Hepatocyte (in vitro differentiated cells): ENCODE results near the gene ELL2. TPM values are rescaled to one million over a fixed set of nuclear protein-coding genes. Genes with fewer than 3 reads are reported as not detected.

ENCODE experiments used
- DNase-seq: peaks from one replicate; pipeline ENCODE4 v3.0.0-alpha.2; 2016; ENCODE audit warnings: low spot score
- H2AFZ ChIP-seq: fragments of 200-600 bp; sonication (generic); 2 replicates; pipeline ENCODE4 v1.6.0; 2016; ENCODE audit warnings: antibody characterized with exemption, mild to moderate bottlenecking
- H3K27ac ChIP-seq: fragments of 200-600 bp; sonication (generic); 2 replicates; pipeline ENCODE4 v1.5.1; 2016; ENCODE audit warnings: mild to moderate bottlenecking
- H3K27me3 ChIP-seq: fragments of 200-600 bp; sonication (generic); 2 replicates; pipeline ENCODE4 v1.6.1; 2016
- H3K36me3 ChIP-seq: fragments of 200-600 bp; sonication (generic); replicated peaks from 2 replicates; pipeline ENCODE4 v1.5.1; 2016; ENCODE audit warnings: low read depth; ENCODE audit not compliant: insufficient read depth
- H3K4me1 ChIP-seq: fragments of 200-600 bp; sonication (generic); 2 replicates; pipeline ENCODE4 v1.5.1; 2016; ENCODE audit warnings: mild to moderate bottlenecking, moderate library complexity; ENCODE audit not compliant: insufficient read depth
- H3K4me2 ChIP-seq: fragments of 200-600 bp; sonication (generic); 2 replicates; pipeline ENCODE4 v1.6.0; 2016
- H3K4me3 ChIP-seq: fragments of 200-600 bp; sonication (generic); 2 replicates; pipeline ENCODE4 v1.5.1; 2016; ENCODE audit warnings: mild to moderate bottlenecking
- H3K79me2 ChIP-seq: fragments of 200-600 bp; sonication (generic); 2 replicates; pipeline ENCODE4 v1.6.0; 2017; ENCODE audit warnings: mild to moderate bottlenecking
- H3K9me2 ChIP-seq: fragments of 200-600 bp; sonication (generic); replicated peaks from 2 replicates; pipeline ENCODE4 v1.6.0; 2017; ENCODE audit warnings: mild to moderate bottlenecking; ENCODE audit not compliant: insufficient read depth
- H3K9me3 ChIP-seq: fragments of 200-600 bp; sonication (generic); 2 replicates; pipeline ENCODE4 v1.5.1; 2016; ENCODE audit warnings: low read depth, mild to moderate bottlenecking
- H4K20me1 ChIP-seq: fragments of 200-600 bp; sonication (generic); 2 replicates; pipeline ENCODE4 v1.6.0; 2016; ENCODE audit warnings: mild to moderate bottlenecking; ENCODE audit not compliant: insufficient read depth, poor library complexity, severe bottlenecking
- CTCF ChIP-seq: fragments of 200-600 bp; sonication (generic); IDR thresholded peaks from 2 replicates; pipeline ENCODE4 v1.5.1; 2016; ENCODE audit warnings: antibody characterized with exemption, mild to moderate bottlenecking; ENCODE audit not compliant: poor library complexity
- EZH2 ChIP-seq: fragments of 200-600 bp; sonication (generic); IDR thresholded peaks from 2 replicates; pipeline ENCODE4 v1.6.1; 2016; ENCODE audit warnings: antibody characterized with exemption, mild to moderate bottlenecking, borderline replicate concordance
- EZH2phosphoT487 ChIP-seq: fragments of 200-600 bp; sonication (generic); IDR thresholded peaks from one replicate; pipeline ENCODE4 v1.6.1; 2018; ENCODE audit warnings: antibody characterized with exemption, mild to moderate bottlenecking, low read depth, moderate library complexity; ENCODE audit not compliant: unreplicated experiment, severe bottlenecking
- WGBS: methylation state at CpG from one replicate; pipeline ENCODE4 v1.1.6; 2016; ENCODE audit warnings: low lambda C conversion rate; ENCODE audit errors: missing lambda C conversion rate; 5-methylcytosine and 5-hydroxymethylcytosine counted together
- polyA plus RNA-seq: library from polyadenylated mRNA; unstranded; fragments of >200 nt; fragmentation: Nextera tagmentation; extraction: Ambion mirVana; gene quantifications from 2 replicates; pipeline ENCODE4 v1.2.1, GENCODE V29; 2016
- total RNA-seq: library from RNA; depleted of rRNA; stranded (reverse); fragments of >200 nt; gene quantifications from 2 replicates; pipeline ENCODE4 v1.2.3, GENCODE V29; 2014

ELL2 gene
- total and polyA plus RNA-seq, 2 experiments from 2014 or later = 34.6 to 56.0 TPM

- Histone ChIP-seq H4K20me1 (no peaks in the 10 kb centered on the region), H3K9me2 (no peaks in the 10 kb centered on the region), H2AFZ (no peak overlapping the region), H3K79me2 (no peaks in the 10 kb centered on the region), H3K27ac (no peak overlapping the region), H3K36me3 (no peaks in the 10 kb centered on the region), H3K27me3 (no peaks in the 10 kb centered on the region), H3K4me2 (no peak overlapping the region), H3K4me1 (no peaks in the 10 kb centered on the region), H3K9me3 (no peaks in the 10 kb centered on the region), H3K4me3 (no peak overlapping the region)
- DNase-seq = peak; percentile 83
- 82% methylated on average over 7 of the region's 7 CpGs for WGBS
- TF ChIP-seq CTCF (peak; percentile 93), EZH2phosphoT487 (no peak)
Observed at GRCh38 chr5:95846554-95847260, 114.9 kb downstream of the ELL2 start.

DNA sequence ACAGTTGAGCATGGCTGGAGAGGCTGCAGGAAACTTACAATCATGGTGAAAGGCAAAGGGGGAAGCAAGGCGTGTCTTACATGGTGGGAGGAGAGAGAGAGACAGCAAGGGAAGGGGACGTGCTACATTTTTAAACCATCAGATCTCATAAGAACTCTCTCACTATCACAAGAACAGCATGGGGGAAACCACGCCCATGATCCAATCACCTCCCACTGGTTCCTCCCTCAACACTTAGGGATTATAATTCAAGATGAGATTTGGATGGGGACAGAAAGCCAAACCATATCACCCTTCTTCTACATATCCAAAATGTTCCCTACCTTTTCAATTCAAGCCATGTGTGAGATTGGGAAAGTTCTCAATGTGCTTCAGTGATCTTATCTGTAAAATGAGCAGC lies 116.3 kb downstream of the ELL2 start:
- no peaks in the 10 kb centered on the region for H4K20me1 ChIP-seq
- H3K9me2 ChIP-seq = no peaks in the 10 kb centered on the region
- H3K79me2 ChIP-seq = no peaks in the 10 kb centered on the region
- 91% methylated on average over 3 of the region's 3 CpGs for WGBS
- DNase-seq = no peak
- H3K27ac ChIP-seq = no peak overlapping the region
- no peaks in the 10 kb centered on the region for H3K27me3 ChIP-seq
- H3K9me3 ChIP-seq = no peaks in the 10 kb centered on the region
- TF ChIP-seq CTCF = no peak
- TF ChIP-seq EZH2 = no peak
- no peak for TF ChIP-seq EZH2phosphoT487
- H3K4me2 ChIP-seq = no peak overlapping the region
- H3K4me1 ChIP-seq = no peaks in the 10 kb centered on the region
- no peak overlapping the region for H3K4me3 ChIP-seq
- H3K36me3 ChIP-seq = no peaks in the 10 kb centered on the region
- H2AFZ ChIP-seq = no peak overlapping the region

GRCh38 chr5:95843733-95844223 lies 117.9 kb downstream of the ELL2 start:
- no peaks in the 10 kb centered on the region for H3K36me3 ChIP-seq
- H4K20me1 ChIP-seq = no peaks in the 10 kb centered on the region
- no peak overlapping the region for H3K4me2 ChIP-seq
- no peaks in the 10 kb centered on the region for H3K4me1 ChIP-seq
- no peaks in the 10 kb centered on the region for H3K27me3 ChIP-seq
- DNase-seq = no peak
- no peaks in the 10 kb centered on the region for H3K79me2 ChIP-seq
- H2AFZ ChIP-seq = no peak overlapping the region
- no peaks in the 10 kb centered on the region for H3K9me3 ChIP-seq
- WGBS = 75% methylated on average over 3 of the region's 3 CpGs
- no peaks in the 10 kb centered on the region for H3K9me2 ChIP-seq
- no peak for TF ChIP-seq EZH2phosphoT487
- TF ChIP-seq CTCF = no peak
- H3K27ac ChIP-seq = peak overlapping the region; percentile 54
- no peak overlapping the region for H3K4me3 ChIP-seq
